GM21786 (cell line): Measurements from ENCODE around the gene SRCIN1.

Source experiments
- ATAC-seq: cut with Tn5 transposase; IDR thresholded peaks from one replicate; pipeline ENCODE4 v1.9.1; 2021; ENCODE audit not compliant: unreplicated experiment

The SRCIN1 gene

DNA sequence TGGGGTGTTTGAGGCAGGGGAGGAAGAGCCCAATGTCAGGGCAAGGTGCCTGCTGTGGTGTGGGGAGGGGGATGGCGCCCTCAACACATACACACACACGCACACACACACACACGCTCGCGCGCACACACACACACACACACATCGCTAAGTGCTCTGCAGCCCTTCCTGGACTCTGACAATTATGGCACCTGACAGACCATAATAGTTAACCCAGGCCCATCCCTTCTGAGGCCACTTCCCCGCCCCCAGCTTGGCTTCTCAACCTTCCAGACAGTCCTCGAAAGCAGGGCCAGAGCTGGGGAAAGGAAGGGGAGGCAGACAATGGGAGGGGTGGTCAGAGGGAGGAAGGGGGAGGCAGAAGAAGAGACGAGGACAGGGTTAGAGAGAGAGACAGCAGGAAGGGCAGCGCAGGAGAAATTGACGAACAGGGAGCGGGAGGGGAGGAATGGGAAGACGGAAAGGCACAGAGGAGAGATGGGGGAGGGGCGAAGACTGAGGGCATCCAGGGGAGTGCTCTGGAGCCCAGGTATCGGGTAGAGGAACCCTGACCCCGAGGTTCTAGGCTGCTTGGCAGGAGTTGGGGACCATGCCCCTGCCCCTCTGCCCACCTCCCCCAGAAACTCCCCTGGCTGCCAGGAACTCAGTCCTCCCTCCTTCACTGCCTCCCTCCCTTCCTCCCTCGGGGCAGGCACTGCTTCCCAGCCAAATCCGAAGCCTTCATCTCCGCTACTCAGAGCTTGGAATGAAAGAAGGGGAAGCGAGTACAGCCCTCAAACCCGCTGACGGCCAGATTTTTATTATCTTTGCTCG is 4.0 kb downstream of the SRCIN1 start:
- no peak for ATAC-seq

DNA sequence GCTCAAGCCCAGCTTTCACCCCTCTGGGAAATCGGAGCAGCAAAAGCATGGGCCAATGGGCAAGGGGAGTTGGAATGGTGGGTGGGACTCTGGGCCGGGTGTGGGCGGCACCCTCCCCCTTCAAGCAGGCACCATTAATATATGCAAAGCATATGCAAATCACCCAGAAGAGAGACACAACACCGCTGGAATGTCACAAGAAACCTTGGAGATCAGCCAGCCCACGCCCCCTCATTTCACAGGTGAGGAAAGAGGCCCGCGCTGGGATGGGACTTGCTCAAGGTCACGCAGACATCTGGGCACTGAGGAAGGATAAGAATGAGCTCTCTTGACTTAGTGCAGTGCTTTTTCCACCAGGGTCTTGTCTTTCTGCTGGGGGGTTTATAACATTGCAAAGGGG is 4.8 kb downstream of the SRCIN1 start:
- no peak for ATAC-seq

DNA sequence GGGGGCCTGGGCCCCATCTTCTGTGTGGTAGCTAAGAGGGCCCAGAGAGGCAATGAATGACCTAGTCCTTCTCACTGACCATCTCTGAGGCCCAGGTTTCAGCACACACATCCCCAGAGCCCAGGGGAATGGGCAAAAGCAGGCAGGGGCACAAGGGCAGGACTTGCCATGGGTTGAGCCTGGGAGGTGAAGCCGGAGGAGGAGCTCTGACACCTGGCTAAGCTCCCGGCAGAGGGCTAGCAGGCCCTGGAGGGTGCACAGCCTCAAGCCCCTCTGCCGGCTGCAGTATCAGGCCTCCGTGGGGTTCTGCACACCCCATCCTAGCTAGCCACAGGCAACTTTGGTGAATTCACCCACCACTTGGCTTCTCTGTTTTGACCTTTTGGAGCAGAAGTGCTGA is 5.3 kb downstream of the SRCIN1 start:
- ATAC-seq: no peak

DNA sequence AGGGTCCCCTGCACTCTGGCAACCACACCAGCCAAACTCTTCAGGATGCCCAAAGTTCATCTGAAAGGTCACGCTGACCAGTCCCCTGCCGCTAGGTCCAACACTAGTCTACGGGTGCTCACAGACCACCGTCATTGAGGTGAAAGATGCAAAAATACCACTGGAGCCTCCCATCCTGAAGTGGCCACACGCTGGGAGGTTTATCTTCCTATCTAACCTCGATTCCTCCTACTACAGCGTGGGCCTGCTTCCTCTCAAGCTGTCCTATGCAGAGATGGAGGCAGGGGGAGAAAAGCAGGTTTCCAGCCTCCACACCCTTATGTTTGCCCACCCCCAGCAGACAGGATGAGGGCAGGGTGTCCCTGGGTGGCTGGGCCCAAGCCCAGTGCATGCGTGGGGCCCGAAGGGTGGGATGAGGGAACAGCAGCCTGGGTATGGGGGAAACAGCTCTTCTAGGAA is 6.3 kb downstream of the SRCIN1 start:
- ATAC-seq: no peak

DNA sequence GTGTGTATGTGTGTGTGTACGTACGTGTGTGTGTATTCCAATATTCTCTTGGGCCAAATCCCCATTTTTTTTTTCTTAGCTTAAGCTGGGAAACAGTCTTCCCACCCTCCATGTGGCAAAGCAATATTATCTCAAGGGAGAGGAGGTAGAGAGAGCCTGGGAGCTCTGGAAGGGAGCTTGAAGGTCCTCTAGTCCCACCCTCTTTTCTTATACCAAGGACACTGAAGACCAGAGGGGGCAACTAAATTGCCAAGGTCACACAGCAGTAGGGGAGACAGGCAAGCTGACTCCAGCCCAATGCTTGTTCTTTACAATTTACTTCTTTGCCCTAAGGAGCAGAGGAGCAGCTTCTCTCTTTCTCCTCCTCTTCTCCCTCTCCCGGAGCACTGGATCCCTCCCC is 6.8 kb downstream of the SRCIN1 start:
- ATAC-seq: no peak

DNA sequence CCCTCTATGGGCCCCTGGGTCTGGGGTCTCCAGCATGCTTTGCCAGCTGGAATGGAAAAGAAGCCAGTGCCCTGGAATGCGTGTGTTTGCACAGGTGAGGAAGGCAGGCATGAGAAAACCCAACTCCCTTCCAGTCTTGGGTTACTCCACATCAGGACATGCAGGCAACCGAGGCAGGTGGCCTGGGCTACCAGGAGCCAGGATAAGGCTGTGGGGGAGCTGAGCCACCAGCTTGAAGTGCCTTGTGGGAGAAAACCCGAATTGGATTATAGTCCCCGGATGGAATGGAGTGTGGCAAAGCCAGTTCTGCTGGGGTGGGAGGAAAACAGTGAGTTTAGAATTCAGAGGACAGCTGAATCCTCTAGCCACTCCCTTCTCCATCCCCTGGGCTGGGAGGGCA is 7.2 kb downstream of the SRCIN1 start:
- ATAC-seq: no peak

DNA sequence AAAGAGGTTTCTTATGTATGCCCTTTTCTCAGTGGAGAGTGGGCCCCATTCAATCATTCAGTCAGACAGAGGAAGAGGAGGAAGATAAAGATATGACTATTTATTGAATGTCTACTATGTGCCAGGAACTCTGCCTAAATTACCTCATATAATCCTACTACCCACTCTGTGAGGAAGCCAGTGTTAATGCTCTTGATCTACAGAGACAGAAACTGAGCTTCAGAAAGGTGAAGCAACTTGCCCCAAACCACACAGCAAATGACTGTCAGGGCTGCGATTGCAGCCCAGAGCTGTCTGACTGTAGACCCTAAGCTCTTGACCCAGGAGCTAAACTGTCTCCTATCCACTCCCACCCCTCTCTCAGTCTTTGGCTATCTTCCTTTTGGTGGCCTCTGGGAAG is 8.4 kb downstream of the SRCIN1 start:
- ATAC-seq: no peak

DNA sequence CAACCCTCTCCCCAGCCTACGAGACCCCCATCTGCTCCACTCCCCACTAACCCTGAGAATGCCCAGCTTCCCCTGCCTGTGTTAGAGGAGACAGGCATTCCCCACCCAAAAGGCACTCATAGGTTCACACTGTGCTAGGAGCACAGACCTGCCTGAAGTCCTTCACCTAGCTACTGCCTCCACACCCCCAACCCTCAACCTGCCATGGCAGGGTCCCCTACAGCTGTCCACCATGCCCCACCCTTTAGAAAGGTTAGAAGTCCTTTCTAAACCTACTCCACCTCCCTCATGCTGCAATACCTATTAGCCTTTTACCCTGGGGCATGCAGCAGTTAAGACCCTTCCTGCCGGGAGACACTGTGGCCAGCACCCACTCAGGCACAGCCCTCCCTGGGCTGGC is 9.1 kb downstream of the SRCIN1 start:
- ATAC-seq: no peak

DNA sequence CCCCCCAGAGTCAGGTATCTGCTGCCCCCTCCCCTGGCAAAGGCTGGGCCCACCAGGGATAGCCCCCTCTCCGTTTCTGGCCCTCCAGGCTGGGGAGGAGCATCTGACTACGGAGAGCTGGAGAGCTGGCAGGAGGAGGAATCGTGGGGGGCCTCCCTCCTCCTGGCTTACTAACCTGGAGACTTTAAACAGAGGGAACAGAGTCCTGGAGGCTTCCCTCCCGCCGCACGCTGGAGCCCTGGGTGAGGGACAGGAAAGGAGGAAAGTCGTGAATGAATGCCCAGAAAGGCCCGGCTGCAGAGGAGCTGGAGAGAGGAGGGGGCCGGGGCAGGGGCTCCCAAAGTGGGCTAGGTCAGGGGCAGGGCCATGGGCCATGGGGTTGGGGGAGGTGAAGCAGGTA is 9.9 kb downstream of the SRCIN1 start:
- ATAC-seq: no peak

DNA sequence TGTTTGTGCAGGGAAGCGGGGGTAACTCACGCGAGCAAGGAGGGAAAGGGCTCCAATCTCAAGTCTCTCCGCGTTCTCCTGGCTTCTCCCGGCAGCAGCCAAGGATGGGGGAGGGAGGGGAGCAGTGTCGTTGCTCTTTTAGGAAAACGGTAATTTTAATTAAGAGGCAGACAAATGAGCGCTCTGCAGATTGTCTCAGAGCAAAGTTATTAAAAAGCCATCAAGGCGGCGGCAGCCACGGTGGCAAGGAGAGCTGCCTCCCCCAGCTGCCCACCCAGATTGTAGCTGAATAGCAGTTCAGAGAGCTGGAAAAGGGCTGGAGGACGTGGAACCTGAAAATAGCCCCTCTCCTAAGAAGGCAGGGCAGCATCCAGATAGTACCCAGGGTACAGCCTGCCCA is 11.6 kb downstream of the SRCIN1 start:
- ATAC-seq: no peak

DNA sequence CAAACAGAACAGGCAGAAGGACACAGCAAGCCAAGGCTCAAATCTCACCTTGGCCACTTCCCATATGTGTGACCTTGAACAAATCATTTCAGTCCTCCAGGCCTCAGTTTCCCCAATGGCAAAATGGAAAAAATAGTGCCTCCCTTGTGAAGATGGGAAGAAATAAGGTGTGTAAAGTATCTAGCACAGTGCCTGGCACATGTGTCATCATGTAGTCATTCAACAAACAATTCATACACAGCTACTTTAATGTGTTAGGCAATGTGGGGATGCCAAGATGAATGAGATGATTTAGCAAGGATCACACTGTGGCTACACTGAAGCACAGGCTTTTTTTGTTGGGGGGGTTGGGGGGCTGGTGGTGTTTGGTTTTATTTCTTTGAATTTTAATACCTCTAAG is 13.3 kb downstream of the SRCIN1 start:
- ATAC-seq: no peak

DNA sequence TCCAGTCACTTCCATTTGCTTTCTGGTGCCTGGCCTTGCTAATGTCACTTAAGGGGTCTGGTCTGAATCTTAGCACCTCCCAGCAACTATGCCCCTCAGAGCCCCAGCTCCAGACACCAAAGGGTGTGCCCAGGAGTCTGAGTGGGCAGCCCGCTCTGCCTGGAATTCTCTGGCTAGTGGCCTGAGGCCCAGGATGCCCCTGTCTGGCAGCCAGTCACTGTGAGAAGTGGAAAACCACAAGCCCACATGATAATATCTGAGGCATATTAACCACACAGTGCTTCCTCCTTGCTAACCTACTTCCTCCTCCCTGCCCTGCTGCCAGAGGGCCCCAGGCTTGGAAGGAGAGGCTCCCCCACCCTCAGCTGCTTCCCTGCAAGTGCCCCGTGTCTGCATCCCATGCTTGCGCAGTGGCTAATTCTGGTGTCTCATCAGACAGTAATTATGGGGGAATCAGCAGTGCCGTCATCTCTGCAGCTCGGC is 14.0 kb downstream of the SRCIN1 start:
- ATAC-seq: no peak

DNA sequence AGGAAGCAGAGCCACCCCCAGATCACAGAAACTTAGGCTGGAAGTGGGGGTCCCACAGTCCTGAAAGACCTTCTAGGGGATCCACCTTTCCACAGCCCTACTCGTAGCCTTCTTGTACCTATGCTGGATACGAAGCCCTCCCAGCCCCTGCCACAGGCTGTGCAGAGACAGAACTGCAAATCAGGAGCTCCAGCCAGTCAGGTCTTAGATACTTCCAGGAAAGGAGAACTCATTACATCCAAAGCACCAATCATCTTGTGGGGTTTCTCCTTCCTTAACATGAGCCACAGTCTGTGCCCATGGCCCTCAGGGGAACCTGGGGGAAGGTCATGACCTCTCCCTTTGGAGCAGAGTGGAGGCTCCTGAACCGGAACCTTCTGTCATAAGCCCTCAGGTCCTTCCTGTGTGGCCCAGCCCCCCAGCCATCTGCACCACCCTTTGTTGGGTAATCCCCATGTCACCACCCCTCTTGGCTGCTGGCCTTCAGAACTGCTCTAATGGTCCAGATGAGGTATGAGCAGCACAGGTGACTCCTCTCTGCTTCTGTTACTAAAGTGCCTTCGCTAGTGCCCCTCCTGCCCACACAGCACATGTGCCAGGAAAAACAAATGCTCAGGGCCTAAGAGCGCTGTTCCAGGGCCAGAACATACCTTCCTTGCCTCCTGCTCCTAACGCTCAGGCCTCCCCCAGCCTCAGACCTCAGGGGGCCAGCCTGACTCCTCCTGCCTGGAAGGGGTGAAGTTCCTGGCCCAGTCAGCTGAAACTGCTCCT is 14.6 kb downstream of the SRCIN1 start:
- ATAC-seq: no peak

DNA sequence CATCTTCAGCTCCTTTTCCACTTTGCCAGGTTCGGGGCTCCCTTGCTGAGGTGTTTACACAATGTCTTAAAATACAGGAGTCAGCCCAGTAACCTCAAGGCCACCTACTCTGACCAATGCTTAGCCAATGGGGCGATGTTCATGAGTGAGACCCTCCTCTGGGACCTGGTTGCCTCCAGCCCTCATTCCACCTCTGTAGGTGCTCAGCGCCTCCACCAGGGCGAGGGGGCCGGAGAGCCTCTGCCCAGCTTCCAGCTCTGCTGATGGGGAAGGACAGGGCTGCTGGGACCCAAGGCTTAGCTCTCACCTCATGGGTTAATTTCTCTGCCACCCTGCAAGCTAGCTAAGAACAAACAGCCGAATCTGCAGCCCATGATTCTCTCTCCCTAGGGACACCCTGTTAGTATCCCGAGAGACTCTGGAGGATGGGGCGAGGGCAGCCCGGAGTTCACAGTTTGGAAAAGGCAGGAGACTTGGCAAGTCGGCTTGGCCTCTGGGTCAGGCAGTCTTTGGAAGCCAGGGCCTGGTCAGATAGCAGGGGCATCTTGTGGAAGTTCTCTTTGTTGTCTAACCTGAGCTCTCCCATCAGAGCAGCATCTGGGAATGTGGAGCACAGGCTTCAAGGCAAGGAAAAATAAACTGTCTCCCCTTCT is 16.2 kb downstream of the SRCIN1 start:
- ATAC-seq: no peak

DNA sequence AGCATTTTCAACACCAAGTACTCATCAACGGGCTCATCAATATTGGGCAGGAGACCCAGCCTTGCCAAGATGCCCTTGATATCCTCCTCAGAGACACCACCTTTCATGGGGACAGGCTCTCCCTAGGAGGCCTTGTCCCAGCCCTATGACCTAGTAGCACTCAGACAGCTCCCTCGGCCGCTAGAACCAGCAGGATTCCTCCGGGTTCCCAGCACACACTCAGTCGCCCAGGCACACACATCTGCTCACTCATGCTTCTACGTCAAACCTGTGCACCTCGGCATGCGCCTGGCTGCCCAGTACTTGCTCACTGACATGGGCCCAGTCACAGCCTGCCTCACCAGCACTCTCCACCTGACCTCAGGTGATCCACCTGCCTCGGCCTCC is 17.0 kb downstream of the SRCIN1 start:
- no peak for ATAC-seq

DNA sequence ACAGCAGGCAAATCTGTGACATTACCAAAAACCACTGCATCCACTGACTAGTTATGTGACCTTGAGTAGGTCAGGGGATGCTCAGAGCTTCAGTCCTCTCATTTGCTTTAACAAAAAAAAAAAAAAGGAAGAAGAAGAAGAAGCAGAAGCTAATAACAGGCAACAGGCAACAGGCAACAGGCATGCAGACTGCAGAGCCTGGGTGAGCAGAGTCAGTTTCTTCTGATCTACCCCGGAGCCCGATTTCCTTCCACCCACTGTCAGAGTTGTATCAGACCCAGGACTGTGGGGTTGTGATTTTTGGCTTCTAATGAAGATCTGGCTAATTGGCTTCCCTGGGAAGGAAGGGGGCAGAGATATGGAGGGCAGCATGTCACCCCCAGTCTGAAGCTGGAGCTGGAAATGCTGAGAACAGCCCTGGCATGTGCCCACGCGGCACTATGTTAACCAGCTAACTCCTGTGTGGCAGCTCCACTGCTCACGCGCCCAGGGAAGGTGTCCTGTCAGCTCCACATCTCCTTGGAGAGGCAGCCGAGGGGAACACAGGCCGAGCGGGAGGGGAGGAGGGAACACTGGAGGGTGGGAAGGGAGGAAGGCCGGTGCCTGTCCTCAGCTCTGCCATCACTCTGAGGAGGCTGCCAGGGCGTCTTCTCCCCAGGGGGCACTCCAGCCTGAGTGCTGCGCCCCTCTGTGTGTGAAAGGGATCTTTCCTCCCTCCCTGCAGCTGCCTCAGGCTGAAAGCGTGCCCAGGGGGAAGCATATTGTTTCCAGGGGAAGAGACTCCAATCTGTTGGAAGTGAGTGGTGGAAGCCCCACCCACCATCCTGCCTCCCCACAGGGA is 17.6 kb downstream of the SRCIN1 start:
- ATAC-seq: no peak

DNA sequence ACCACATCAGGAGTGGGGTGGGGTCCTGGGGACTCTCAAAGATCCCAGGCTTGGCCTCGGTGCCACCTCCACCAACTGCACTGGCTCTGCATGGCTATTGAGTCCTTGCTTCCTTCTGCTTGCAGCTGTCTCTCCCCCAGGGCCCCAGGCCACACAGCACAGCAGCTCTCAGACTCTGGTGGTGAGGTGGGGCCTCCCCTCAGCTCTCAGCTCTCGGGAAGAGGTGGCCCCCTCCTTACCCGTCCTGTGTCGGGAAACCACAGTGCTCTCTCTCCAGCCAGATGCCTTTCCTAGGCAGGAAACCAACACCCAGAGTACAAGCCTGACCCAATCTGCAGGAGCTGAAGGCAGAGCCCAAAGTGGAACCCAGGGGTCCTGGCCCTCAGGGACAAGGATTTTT is 18.5 kb downstream of the SRCIN1 start:
- no peak for ATAC-seq

DNA sequence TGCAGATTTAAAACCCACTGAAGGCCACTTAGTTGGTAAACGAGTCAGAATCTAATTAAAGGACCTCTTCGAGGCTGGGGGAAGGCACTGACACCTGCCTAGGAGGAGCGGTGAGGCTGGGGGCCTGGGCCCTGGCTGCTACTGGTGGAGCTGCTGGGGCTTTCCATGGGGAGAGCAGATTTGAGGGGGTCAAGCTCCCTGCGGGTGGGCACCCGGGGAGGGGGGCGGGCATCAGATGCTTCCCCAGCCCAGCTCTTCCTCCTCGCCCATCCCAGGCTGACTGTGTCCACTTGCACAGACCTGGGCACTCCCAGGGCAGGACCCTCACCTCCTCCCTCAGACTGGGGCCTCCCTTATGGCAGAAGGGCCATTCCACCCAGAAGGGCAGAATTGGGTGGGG is 19.0 kb downstream of the SRCIN1 start:
- ATAC-seq: no peak

DNA sequence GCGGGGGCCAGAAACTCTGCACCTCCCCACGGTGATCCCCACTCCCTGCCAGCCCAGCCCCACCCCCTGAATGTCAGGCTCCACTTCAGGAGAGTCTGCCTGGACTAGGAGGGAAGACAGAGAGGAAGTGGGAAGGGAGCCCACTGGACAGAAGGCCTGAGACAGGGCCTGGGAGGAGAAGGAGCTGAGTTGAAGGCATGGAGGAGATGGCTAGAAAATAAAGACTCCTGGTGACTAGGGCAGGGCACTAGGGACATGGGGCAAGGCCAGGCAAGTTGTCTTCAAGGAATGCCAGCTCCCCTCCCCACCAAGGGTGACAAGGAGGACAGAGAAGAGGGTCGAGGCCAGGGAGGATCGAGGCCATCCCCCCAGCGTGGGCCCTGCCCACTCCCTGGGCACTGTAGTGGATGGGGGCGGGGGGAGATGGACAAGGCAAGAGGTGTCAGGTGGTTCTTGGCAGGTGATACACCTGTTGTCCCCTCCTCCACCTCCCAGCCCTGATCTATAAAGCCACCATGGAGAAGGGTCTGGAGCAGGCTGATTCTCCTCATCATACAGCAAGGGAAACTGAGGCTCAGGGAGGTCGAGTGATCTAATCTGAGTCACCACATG is 19.7 kb downstream of the SRCIN1 start:
- no peak for ATAC-seq
